HG02943 (cell line): Measurements from ENCODE around the gene ABR.
"Not testable (repeated sequence)": the region's sequence is repeated elsewhere in the genome, so short reads cannot be mapped to it uniquely, and the experiment has no call there.

Experiments
- ATAC-seq: cut with Tn5 transposase; IDR thresholded peaks from one replicate; pipeline ENCODE4 v1.9.1; 2021; ENCODE audit warnings: mild to moderate bottlenecking, low read depth, moderate library complexity; ENCODE audit not compliant: unreplicated experiment

The ABR gene

GRCh38 chr17:1000597-1001461 is 179.0 kb downstream of the ABR start:
- no peak for ATAC-seq

GRCh38 chr17:998111-998510 is 181.7 kb downstream of the ABR start:
- no peak for ATAC-seq

- peak; percentile 75 for ATAC-seq
Measured at GRCh38 chr17:996554-997344, 183.0 kb downstream of the ABR start, which contains the start of gene TIMM22. TSS of gene TIMM22 (plus strand) at chr17:997129. CDS start at chr17:997143, 14 bp downstream.

GRCh38 chr17:995324-995723 is 184.5 kb downstream of the ABR start:
- ATAC-seq = not testable (repeated sequence)

- ATAC-seq = no peak
Measured at GRCh38 chr17:992933-993332, 186.8 kb downstream of the ABR start.

GRCh38 chr17:988561-988960 is 191.2 kb downstream of the ABR start:
- no peak for ATAC-seq

GRCh38 chr17:987931-988330 is 191.8 kb downstream of the ABR start:
- ATAC-seq = no peak

GRCh38 chr17:986322-986929 is 193.4 kb downstream of the ABR start:
- ATAC-seq = no peak

GRCh38 chr17:983921-984320 is 195.9 kb downstream of the ABR start:
- no peak for ATAC-seq

- ATAC-seq = no peak
Measured at GRCh38 chr17:981292-981658, 198.5 kb downstream of the ABR start.

GRCh38 chr17:980406-981291 is 199.1 kb downstream of the ABR start:
- no peak for ATAC-seq

- ATAC-seq = peak; percentile 57
Measured at GRCh38 chr17:979539-980405, 200.0 kb downstream of the ABR start, which contains the start of gene NXN. TSS of gene NXN (minus strand) at chr17:979776.

- no peak for ATAC-seq
Measured at GRCh38 chr17:979212-979538, 200.6 kb downstream of the ABR start.

- no peak for ATAC-seq
Measured at GRCh38 chr17:978103-979093, 201.4 kb downstream of the ABR start.

GRCh38 chr17:977166-977565 is 202.6 kb downstream of the ABR start:
- no peak for ATAC-seq

- ATAC-seq = no peak
Measured at GRCh38 chr17:976312-976711, 203.5 kb downstream of the ABR start.

GRCh38 chr17:975371-975915 is 204.3 kb downstream of the ABR start:
- no peak for ATAC-seq

- ATAC-seq = not testable (repeated sequence)
Measured at GRCh38 chr17:974778-975177, 205.0 kb downstream of the ABR start.
